ENCODE data around the gene GSTM1.
"Not testable (repeated sequence)": the region's sequence is repeated elsewhere in the genome, so short reads cannot be mapped to it uniquely, and the experiment has no call there.

GSTM1 gene

DNA sequence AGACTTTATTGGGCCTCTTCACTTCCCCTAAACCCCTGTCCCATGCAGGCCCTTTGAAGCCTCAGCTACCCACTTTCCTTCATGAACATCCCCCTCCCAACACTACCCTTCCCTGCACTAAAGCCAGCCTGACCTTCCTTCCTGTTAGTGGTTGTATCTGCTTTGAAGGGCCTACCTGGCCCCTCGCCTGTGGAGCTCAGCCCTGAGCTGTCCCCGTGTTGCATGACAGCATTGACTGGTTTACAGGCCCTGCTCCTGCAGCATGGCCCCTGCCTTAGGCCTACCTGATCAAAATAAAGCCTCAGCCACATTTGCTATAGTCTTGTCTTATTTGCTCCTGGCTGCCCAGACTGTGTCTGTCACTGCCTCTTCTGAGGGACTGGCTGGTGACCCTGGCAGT lies 26.2 kb upstream of the GSTM1 start:
- Histone ChIP-seq H3K4me1 (ENCODE audit: control insufficient read depth in 1 of 2, insufficient read depth in 2 of 2, low read length in 2 of 2) (peaks cover 0 to 10% of the 10 kb centered on the region in 2 donors), H3K27ac (ENCODE audit: low read length) (no peak overlapping the region), H3K27me3 (ENCODE audit: low read depth, low read length) (no peaks in the 10 kb centered on the region), H3K9me3 (ENCODE audit: control insufficient read depth in 1 of 2, low read length in 2 of 2) (no peaks in the 10 kb centered on the region), H3K4me3 (ENCODE audit: low read depth in 1 of 2, low read length in 2 of 2) (no peak overlapping the region), H3K36me3 (ENCODE audit: control insufficient read depth in 1 of 2, insufficient read depth in 2 of 2, low read length in 2 of 2) (peaks cover 14 to 30% of the 10 kb centered on the region in 2 donors)

DNA sequence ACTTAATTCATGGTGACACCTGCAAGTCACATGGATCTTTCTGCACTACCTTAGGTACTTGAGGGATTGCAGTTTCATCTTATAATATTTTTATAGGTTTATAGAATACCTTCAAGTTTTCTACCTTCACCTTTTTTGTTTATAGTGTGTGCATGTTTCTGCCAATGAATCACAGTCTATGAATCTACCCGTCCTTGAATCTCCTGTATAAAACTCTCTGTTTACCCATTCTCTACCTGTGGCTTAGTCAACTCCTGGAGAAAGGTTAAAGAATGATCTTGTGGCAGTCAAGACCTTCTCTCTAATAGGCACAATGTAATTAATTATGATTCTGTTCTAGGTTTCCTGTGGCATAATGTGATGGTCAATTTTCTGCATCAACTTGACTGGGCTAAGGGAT lies 22.9 kb upstream of the GSTM1 start:
- Histone ChIP-seq H3K36me3 (ENCODE audit: control insufficient read depth in 1 of 2, insufficient read depth in 2 of 2, low read length in 2 of 2) (peaks cover 8 to 13% of the 10 kb centered on the region in 2 donors), H3K9me3 (ENCODE audit: control insufficient read depth in 1 of 2, low read length in 2 of 2) (no peaks in the 10 kb centered on the region), H3K4me3 (ENCODE audit: low read depth in 1 of 2, low read length in 2 of 2) (no peak overlapping the region), H3K4me1 (ENCODE audit: control insufficient read depth in 1 of 2, insufficient read depth in 2 of 2, low read length in 2 of 2) (peaks cover 5 to 11% of the 10 kb centered on the region in 2 donors), H3K27ac (ENCODE audit: low read length) (no peak overlapping the region), H3K27me3 (ENCODE audit: low read depth, low read length) (no peaks in the 10 kb centered on the region)

DNA sequence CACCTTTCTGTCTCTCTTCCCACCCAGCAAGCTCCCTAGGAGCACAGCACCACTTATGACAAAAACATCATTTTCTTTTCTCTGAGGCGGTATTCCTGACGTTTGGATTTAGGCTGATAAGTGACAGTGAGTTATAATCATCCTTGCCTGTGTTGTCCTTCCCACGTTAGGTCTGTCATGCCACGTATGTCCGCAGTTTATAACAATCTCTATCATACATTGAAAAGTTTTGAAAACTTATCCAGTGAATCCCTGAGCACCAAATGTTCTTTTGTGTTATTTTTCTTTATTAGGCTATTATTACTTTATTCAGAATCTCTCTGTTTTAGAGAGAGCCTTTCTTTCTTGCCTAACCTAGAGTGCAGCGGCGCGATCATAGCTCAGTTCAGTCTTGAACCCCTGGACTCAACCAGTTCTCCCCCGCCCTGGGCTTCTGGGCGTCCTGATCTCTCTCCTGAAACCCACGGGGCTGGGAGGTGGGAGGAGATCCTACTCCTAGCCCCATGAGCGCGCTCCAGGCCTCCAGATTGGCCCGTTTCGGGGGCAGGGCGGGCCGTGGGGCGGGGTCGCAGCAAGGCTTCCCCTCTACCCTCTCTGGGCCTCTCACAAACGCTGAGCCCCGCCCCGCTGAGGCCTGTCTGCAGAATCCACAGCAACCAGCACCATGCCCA lies 20.0 kb upstream of the GSTM1 start, which contains the start of gene GSTM2:
TSS of gene GSTM2 (plus strand) at position 606 of the 671 bp plus-strand sequence. CDS start at position 665, 59 bp downstream.
- peak within 1 kb of the TSS; percentile 56 to 72 for H3K4me3 ChIP-seq (ENCODE audit: low read depth in 1 of 2, low read length in 2 of 2)
- peaks cover 5 to 11% of the 10 kb centered on the region in 2 donors for H3K4me1 ChIP-seq (ENCODE audit: control insufficient read depth in 1 of 2, insufficient read depth in 2 of 2, low read length in 2 of 2)
- H3K9me3 ChIP-seq (ENCODE audit: control insufficient read depth in 1 of 2, low read length in 2 of 2), result no peaks in the 10 kb centered on the region
- peaks cover 3 to 7% of the 10 kb centered on the region in 2 donors for H3K36me3 ChIP-seq (ENCODE audit: control insufficient read depth in 1 of 2, insufficient read depth in 2 of 2, low read length in 2 of 2)
- no peak within 1 kb of the TSS for H3K27ac ChIP-seq (ENCODE audit: low read length)
- H3K27me3 ChIP-seq (ENCODE audit: low read depth, low read length), result no peaks in the 10 kb centered on the region

DNA sequence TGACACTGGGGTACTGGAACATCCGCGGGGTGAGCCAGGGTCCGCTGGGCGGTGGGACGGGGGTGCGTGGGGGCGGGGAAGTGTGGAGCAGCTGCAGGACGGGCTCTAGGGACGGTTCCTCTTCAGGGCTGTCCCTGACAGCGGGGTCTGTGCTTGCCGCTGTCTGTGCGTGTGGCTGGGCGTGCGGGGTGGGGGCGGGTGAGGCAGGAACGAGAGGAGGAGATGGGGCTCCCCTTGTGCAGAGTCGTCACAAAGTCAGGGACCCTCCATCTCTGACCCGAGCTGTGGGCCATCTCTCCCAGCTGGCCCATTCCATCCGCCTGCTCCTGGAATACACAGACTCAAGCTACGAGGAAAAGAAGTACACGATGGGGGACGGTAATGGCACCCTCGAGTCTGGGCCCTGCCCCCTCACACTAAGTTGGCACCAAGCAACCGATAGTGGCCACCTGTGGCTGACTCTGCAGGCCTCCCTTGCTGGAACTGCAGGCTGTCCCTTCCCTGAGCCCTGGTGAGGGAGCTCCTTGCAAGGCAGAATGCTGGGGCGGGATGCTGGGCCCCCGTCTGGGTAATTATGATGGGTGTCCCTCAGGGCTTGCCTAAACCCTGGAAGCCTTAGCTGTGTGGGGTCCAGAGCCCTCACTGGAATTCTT lies 19.4 kb upstream of the GSTM1 start:
- Histone ChIP-seq H3K36me3 (ENCODE audit: control insufficient read depth in 1 of 2, insufficient read depth in 2 of 2, low read length in 2 of 2) (peaks cover 3 to 10% of the 10 kb centered on the region in 2 donors), H3K27ac (ENCODE audit: low read length) (no peak overlapping the region), H3K27me3 (ENCODE audit: low read depth, low read length) (no peaks in the 10 kb centered on the region), H3K4me3 (ENCODE audit: low read depth in 1 of 2, low read length in 2 of 2) (peak overlapping the region; percentile 56 to 72), H3K9me3 (ENCODE audit: control insufficient read depth in 1 of 2, low read length in 2 of 2) (no peaks in the 10 kb centered on the region), H3K4me1 (ENCODE audit: control insufficient read depth in 1 of 2, insufficient read depth in 2 of 2, low read length in 2 of 2) (peaks cover 5 to 11% of the 10 kb centered on the region in 2 donors)

DNA sequence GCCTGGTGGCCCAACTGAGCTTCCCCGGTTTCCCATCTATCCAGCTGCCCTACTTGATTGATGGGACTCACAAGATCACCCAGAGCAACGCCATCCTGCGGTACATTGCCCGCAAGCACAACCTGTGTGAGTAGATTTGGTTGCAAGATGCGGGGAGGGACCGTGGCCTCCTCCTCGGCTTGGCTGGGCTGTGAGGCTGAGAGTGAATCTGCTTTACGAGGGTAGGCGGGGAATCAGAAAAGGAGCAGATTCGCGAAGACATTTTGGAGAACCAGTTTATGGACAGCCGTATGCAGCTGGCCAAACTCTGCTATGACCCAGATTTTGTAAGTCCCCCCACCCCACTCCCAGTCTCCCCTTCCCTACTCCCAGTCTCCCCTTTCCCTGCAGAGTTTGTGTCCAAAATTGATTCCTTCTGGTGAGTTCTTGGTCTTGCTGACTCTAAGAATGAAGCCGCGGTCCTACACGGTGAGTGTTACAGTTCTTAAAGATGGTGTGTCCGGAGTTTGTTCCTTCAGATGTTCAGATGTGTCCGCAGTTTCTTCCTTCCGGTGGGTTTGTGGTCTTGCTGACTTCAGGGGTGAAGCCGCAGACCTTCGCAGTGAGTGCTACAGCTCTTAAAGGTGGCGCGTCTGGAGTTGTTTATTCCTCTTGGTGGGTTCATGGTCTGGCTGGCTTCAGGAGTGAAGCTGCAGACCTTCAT lies 18.2 kb upstream of the GSTM1 start:
- H3K4me3 ChIP-seq (ENCODE audit: low read depth in 1 of 2, low read length in 2 of 2), result no peak overlapping the region
- no peaks in the 10 kb centered on the region for H3K27me3 ChIP-seq (ENCODE audit: low read depth, low read length)
- H3K9me3 ChIP-seq (ENCODE audit: control insufficient read depth in 1 of 2, low read length in 2 of 2), result no peaks in the 10 kb centered on the region
- H3K36me3 ChIP-seq (ENCODE audit: control insufficient read depth in 1 of 2, insufficient read depth in 2 of 2, low read length in 2 of 2), result peaks cover 3 to 14% of the 10 kb centered on the region in 2 donors
- peaks cover 5 to 11% of the 10 kb centered on the region in 2 donors for H3K4me1 ChIP-seq (ENCODE audit: control insufficient read depth in 1 of 2, insufficient read depth in 2 of 2, low read length in 2 of 2)
- H3K27ac ChIP-seq (ENCODE audit: low read length), result no peak overlapping the region

DNA sequence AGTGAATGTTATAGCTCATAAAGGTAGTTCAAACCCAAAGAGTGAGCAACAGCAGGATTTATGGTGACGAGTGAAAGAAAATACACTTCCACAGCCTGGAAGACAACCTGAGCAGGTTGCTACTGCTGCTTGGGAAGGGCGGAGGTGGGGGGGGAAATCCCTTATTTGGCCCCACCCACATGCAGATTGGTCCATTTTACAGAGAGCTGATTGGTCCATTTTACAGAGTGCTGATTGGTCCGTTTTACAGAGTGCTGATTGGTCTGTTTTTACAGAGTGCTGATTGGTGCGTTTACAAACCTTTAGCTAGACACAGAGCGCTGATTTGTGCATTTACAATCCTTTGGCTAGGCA lies 17.7 kb upstream of the GSTM1 start:
- peaks cover 5 to 11% of the 10 kb centered on the region in 2 donors for H3K4me1 ChIP-seq (ENCODE audit: control insufficient read depth in 1 of 2, insufficient read depth in 2 of 2, low read length in 2 of 2)
- H3K27me3 ChIP-seq (ENCODE audit: low read depth, low read length); H3K9me3 ChIP-seq (ENCODE audit: control insufficient read depth in 1 of 2, low read length in 2 of 2); H3K27ac ChIP-seq (ENCODE audit: low read length); H3K4me3 ChIP-seq (ENCODE audit: low read depth in 1 of 2, low read length in 2 of 2): not testable (repeated sequence)
- H3K36me3 ChIP-seq (ENCODE audit: control insufficient read depth in 1 of 2, insufficient read depth in 2 of 2, low read length in 2 of 2), result peaks cover 3 to 14% of the 10 kb centered on the region in 2 donors

DNA sequence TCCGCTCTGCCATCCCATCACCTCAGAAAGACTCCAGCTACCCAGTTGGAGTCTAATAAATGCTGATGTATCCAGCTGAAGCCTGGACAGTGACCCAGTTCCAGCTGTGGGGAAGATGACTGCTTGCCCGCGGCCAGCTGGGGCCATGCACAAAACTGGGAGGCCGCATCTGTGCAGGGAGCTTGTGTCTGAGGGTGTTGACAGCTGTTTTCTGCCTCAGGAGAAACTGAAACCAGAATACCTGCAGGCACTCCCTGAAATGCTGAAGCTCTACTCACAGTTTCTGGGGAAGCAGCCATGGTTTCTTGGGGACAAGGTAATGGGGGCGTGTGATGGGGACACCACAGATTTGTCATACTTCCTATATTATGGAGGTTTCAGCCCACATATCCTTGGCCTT lies 16.6 kb upstream of the GSTM1 start:
- H3K9me3 ChIP-seq (ENCODE audit: control insufficient read depth in 1 of 2, low read length in 2 of 2), result no peaks in the 10 kb centered on the region
- H3K4me1 ChIP-seq (ENCODE audit: control insufficient read depth in 1 of 2, insufficient read depth in 2 of 2, low read length in 2 of 2), result peaks cover 5 to 11% of the 10 kb centered on the region in 2 donors
- H3K4me3 ChIP-seq (ENCODE audit: low read depth in 1 of 2, low read length in 2 of 2), result no peak overlapping the region

DNA sequence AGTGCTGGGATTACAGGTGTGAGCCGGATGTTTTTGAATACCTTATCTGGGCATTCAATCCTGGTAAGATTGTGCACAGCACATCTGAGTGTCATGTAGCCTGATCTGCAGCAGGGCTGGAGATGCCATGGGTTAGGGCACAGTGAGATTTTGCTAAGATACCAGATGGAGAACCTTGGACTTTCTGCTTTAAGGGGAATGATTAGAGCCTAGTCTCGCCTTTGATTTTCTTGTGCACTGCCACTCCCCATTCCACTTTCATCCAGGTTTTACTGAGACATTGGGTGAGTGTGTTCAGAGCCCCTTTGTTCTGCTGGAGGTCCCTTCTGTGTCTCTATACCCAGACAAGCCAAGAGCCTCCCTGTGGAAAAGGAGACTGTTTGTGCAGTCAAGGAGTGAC lies 13.8 kb upstream of the GSTM1 start:
- not testable (repeated sequence) for H3K27me3 ChIP-seq (ENCODE audit: low read depth, low read length); H3K4me1 ChIP-seq (ENCODE audit: control insufficient read depth in 1 of 2, insufficient read depth in 2 of 2, low read length in 2 of 2); H3K27ac ChIP-seq (ENCODE audit: low read length); H3K9me3 ChIP-seq (ENCODE audit: control insufficient read depth in 1 of 2, low read length in 2 of 2); H3K4me3 ChIP-seq (ENCODE audit: low read depth in 1 of 2, low read length in 2 of 2)
- H3K36me3 ChIP-seq (ENCODE audit: control insufficient read depth in 1 of 2, insufficient read depth in 2 of 2, low read length in 2 of 2), result peaks cover 3 to 14% of the 10 kb centered on the region in 2 donors

More for the DNA sequence above, 16.6 kb upstream of the GSTM1 start:
- Histone ChIP-seq H3K27ac (ENCODE audit: low read length) (no peak overlapping the region), H3K27me3 (ENCODE audit: low read depth, low read length) (no peaks in the 10 kb centered on the region), H3K36me3 (ENCODE audit: control insufficient read depth in 1 of 2, insufficient read depth in 2 of 2, low read length in 2 of 2) (peaks cover 3 to 14% of the 10 kb centered on the region in 2 donors)

DNA sequence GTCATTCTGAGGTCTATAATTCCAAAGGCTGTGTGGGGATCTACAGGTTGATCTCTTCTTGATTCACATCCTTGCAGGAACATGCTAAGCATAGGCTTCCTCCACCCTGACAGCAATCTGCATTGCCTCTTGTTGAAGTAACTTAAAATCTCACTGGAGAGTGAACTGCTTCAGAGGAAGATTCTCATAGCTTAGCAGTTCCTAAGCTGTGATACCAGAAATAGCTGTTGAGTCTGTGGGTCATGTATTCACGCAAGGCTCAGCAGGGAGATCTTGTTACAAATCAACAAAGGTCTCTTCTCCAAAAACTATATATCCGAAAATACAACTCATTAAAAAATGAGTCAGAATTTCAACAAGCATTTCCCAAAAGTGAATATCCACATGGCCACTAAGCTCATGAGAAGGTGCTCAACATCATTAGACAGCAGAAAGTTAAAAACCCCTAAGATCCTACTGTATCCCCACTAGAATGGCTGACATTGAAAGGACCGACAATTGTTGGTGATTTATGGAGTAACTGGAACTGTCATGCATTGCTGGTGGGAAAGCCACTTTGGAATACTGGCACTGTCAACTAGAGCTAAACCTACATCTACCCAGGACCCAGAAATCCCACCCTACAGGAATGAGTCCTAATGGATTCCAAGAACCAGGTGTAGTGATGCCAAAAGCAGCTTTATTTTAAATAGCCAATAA lies 10.8 kb upstream of the GSTM1 start:
- not testable (repeated sequence) for H3K4me1 ChIP-seq (ENCODE audit: control insufficient read depth in 1 of 2, insufficient read depth in 2 of 2, low read length in 2 of 2); H3K27ac ChIP-seq (ENCODE audit: low read length); H3K27me3 ChIP-seq (ENCODE audit: low read depth, low read length); H3K9me3 ChIP-seq (ENCODE audit: control insufficient read depth in 1 of 2, low read length in 2 of 2); H3K36me3 ChIP-seq (ENCODE audit: control insufficient read depth in 1 of 2, insufficient read depth in 2 of 2, low read length in 2 of 2); H3K4me3 ChIP-seq (ENCODE audit: low read depth in 1 of 2, low read length in 2 of 2)

DNA sequence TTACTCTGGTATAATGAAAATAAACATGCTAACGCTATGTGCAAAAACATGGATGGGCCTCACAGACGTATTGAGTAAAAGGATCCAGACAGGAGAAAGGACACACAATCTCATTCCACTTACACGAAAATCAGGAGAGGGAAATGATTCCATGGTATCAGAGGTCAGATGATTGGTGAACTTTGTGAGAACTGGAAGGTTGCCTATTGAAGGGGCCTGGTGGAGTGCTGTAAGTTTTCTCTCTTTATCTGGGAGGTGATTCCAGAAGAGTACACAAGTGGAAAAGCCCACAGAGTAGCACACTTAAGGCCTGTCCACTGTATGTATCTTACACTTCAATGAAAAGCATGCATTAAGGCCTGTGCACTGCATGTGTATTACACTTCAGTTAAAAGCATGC lies 10.2 kb upstream of the GSTM1 start:
- H3K27me3 ChIP-seq (ENCODE audit: low read depth, low read length), result no peaks in the 10 kb centered on the region
- H3K27ac ChIP-seq (ENCODE audit: low read length), result no peak overlapping the region
- H3K9me3 ChIP-seq (ENCODE audit: control insufficient read depth in 1 of 2, low read length in 2 of 2), result no peaks in the 10 kb centered on the region
- H3K4me1 ChIP-seq (ENCODE audit: control insufficient read depth in 1 of 2, insufficient read depth in 2 of 2, low read length in 2 of 2), result no peaks in the 10 kb centered on the region
- H3K36me3 ChIP-seq (ENCODE audit: control insufficient read depth in 1 of 2, insufficient read depth in 2 of 2, low read length in 2 of 2), result peaks cover 0 to 7% of the 10 kb centered on the region in 2 donors
- H3K4me3 ChIP-seq (ENCODE audit: low read depth in 1 of 2, low read length in 2 of 2), result no peak overlapping the region

DNA sequence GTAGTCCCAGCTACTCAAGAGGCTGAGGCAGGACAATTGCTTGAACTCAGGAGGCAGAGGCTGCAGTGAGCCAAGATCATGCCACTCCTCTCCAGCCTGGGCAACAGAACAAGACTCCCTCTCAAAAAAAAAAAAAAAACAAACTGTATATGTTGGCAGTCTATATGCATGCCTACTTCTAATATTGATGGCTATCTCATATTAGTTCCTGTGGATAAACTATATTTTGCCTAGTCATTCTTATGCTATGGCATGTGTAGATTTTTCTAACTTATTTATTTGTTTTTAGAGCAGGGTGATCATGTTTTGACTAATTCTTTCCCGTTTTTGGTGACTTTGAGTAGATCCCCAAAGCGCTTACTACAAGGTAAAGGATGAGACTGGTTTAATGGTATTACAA lies 9.0 kb upstream of the GSTM1 start:
- not testable (repeated sequence) for H3K27me3 ChIP-seq (ENCODE audit: low read depth, low read length); H3K9me3 ChIP-seq (ENCODE audit: control insufficient read depth in 1 of 2, low read length in 2 of 2); H3K4me3 ChIP-seq (ENCODE audit: low read depth in 1 of 2, low read length in 2 of 2); H3K4me1 ChIP-seq (ENCODE audit: control insufficient read depth in 1 of 2, insufficient read depth in 2 of 2, low read length in 2 of 2); H3K36me3 ChIP-seq (ENCODE audit: control insufficient read depth in 1 of 2, insufficient read depth in 2 of 2, low read length in 2 of 2); H3K27ac ChIP-seq (ENCODE audit: low read length)
